ENCODE results near the gene DUSP7. TPM values are rescaled to one million over a fixed set of nuclear protein-coding genes. Genes with fewer than 3 reads are reported as not detected.

The DUSP7 gene
- total RNA-seq (2021; fragmentation: NEBNext Ultra II Directional; extraction: Animal tissue kit (Norgen Biotek cat#: 25700)), result 10 to 100 TPM; 31.7 to 43.3 (median 37.4) TPM
- long read RNA-seq, partial matches to known transcripts, result 2 of 20 reads
- long read RNA-seq, other reads (novel, unspliced or antisense), result 16 of 20 reads

DNA sequence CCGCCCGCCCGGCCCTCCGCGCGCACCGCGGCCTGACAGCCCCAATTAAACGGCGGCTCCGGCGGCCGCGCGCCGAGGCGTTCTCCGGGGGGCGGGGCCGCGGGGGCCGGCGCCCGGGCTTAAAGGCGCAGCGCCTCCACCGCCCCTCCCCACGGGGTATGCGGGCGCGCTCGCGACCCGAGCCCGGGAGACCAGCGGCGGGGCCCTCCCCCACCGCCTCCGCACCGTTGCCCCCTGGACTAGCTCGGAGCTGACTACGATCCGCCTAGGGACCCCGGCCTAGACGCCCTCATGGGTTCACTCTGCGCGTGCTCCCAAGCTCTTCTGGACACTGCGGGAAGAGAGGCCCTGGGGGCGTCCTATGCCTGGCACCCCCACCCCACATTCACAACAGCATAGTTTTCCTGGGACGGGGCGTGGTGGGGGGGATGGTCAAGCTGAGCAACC is at the start of gene DUSP7:
Gene DUSP7 (minus strand): TSS at position 51 of the 447 bp plus-strand sequence. CDS start 205 bp downstream, outside the sequence.
- DNase-seq, result no peak
- no peaks in the 10 kb centered on the region for H3K9me3 Mint-ChIP-seq
- peak within 1 kb of the TSS; percentile 97 for H3K27ac Mint-ChIP-seq
- peaks cover 36% of the 10 kb centered on the region for H3K4me1 Mint-ChIP-seq (ENCODE audit: low read depth)
- peaks cover 13% of the 10 kb centered on the region for H3K36me3 Mint-ChIP-seq (ENCODE audit: low read depth)
- peak within 1 kb of the TSS; percentile 93 for H3K4me3 Mint-ChIP-seq
- TF ChIP-seq, protein P1, sequence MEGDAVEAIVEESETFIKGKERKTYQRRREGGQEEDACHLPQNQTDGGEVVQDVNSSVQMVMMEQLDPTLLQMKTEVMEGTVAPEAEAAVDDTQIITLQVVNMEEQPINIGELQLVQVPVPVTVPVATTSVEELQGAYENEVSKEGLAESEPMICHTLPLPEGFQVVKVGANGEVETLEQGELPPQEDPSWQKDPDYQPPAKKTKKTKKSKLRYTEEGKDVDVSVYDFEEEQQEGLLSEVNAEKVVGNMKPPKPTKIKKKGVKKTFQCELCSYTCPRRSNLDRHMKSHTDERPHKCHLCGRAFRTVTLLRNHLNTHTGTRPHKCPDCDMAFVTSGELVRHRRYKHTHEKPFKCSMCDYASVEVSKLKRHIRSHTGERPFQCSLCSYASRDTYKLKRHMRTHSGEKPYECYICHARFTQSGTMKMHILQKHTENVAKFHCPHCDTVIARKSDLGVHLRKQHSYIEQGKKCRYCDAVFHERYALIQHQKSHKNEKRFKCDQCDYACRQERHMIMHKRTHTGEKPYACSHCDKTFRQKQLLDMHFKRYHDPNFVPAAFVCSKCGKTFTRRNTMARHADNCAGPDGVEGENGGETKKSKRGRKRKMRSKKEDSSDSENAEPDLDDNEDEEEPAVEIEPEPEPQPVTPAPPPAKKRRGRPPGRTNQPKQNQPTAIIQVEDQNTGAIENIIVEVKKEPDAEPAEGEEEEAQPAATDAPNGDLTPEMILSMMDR (IDR thresholded peaks at IDR 0.05), result no peak
- no peaks in the 10 kb centered on the region; the same call in 1 of the 2 replicates for H3K27me3 Mint-ChIP-seq (ENCODE audit: insufficient read depth)

DNA sequence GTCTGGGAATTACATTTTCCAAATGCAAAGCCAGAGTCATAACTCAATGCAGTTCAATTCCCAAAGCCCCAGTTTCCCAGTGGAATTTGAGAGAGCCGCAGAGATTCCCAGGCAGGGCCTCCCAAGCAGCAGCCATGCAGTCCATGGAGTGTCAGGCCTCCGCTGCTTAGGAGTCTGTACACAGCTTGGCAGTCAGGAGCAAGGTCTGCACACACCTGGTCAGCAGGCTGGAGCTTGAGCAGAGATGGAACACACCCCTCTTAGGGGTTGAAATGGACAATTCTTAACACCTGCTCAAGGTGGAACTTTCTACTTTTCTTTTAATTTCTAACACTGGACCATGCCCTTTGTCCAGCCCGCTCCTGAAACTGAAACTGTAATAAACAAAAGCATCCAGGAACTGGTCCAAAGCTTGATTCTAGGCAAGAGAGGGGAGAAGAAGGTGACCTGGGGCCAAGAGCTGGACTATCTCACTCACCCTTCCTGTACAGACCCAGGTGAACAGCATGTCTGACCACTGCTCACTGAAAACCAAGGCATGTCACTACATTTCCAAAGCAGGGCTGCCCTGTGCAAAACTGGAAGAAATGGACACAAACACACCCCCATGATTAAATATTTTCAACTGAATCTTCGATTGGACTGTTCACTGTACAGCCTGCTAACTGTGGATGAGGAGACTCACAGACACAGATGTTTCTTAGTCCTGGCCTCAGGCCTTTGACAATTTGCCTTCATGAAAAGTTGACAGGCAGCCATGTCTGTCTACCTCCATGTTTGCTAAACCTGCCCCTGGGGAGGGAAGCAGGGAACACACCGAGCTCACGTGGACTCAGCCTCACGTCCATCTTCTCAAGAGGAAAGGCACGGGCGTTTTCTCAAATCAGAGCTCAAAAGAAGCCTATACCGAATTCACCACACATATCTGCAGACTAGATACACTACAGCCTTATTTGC is 48.6 kb upstream of the DUSP7 start:
- TF ChIP-seq, protein P1 (IDR thresholded peaks at IDR 0.05), result no peak
- no peak overlapping the region for H3K4me3 Mint-ChIP-seq
- no peaks in the 10 kb centered on the region for H3K27me3 Mint-ChIP-seq (ENCODE audit: insufficient read depth)
- DNase-seq, result no peak
- H3K9me3 Mint-ChIP-seq, result peaks cover 6% of the 10 kb centered on the region
- H3K27ac Mint-ChIP-seq, result no peak overlapping the region
- H3K4me1 Mint-ChIP-seq (ENCODE audit: low read depth), result peaks cover 5% of the 10 kb centered on the region; the same call in 1 of the 2 replicates
- H3K36me3 Mint-ChIP-seq (ENCODE audit: low read depth), result peaks cover 39% of the 10 kb centered on the region

DNA sequence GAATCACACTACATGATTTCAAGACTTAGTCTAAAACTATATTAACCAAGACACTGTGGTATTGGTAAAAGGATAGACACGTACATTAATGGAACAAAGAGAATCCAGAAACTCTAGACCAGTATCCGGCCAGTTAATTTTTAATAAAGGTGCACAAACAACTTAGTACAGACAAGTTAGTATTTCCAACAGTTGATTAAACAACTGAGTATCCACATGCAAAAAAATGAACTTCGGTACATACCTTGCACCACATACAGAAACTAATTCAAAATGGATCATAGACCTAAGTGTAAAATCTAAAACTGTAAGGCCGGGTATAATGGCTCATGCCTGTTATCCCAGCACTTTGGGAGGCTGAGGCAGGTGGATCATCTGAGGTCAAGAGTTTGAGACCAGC is 46.6 kb upstream of the DUSP7 start:
- TF ChIP-seq, protein P1 (IDR thresholded peaks at IDR 0.05), result no peak
- peaks cover 6% of the 10 kb centered on the region for H3K9me3 Mint-ChIP-seq
- peaks cover 40% of the 10 kb centered on the region for H3K36me3 Mint-ChIP-seq (ENCODE audit: low read depth)
- peaks cover 15% of the 10 kb centered on the region for H3K4me1 Mint-ChIP-seq (ENCODE audit: low read depth)
- H3K27ac Mint-ChIP-seq, result no peak overlapping the region
- no peak overlapping the region for H3K4me3 Mint-ChIP-seq
- no peak for DNase-seq
- H3K27me3 Mint-ChIP-seq (ENCODE audit: insufficient read depth), result no peaks in the 10 kb centered on the region

GRCh38 chr3:52099001-52099401 is 42.6 kb upstream of the DUSP7 start:
- 0 out of 2 replicates have a peak overlapping the region, but pooled peaks have one; percentile 10 for H3K27ac Mint-ChIP-seq
- peaks cover 28% of the 10 kb centered on the region for H3K4me1 Mint-ChIP-seq (ENCODE audit: low read depth)
- peaks cover 6% of the 10 kb centered on the region for H3K9me3 Mint-ChIP-seq
- peaks cover 31% of the 10 kb centered on the region for H3K36me3 Mint-ChIP-seq (ENCODE audit: low read depth)
- H3K4me3 Mint-ChIP-seq, result no peak overlapping the region
- DNase-seq, result no peak
- H3K27me3 Mint-ChIP-seq (ENCODE audit: insufficient read depth), result no peaks in the 10 kb centered on the region
- TF ChIP-seq, protein P1 (IDR thresholded peaks at IDR 0.05), result no peak

- Mint-ChIP-seq H3K4me1 (ENCODE audit: low read depth) (peaks cover 38% of the 10 kb centered on the region), H3K4me3 (no peak overlapping the region), H3K27ac (no peak overlapping the region), H3K36me3 (ENCODE audit: low read depth) (peaks cover 33% of the 10 kb centered on the region), H3K27me3 (ENCODE audit: insufficient read depth) (no peaks in the 10 kb centered on the region), H3K9me3 (peaks cover 6% of the 10 kb centered on the region)
- TF ChIP-seq, protein P1 (IDR thresholded peaks at IDR 0.05), result no peak
- no peak for DNase-seq
Observed at GRCh38 chr3:52097851-52098507, 41.6 kb upstream of the DUSP7 start.

All from HFFc6 (cell line).